Smooth muscle cell (in vitro differentiated cells): ENCODE measurements around the gene PIP. TPM values are rescaled to one million over a fixed set of nuclear protein-coding genes. Genes with fewer than 3 reads are reported as not detected.
"Not testable (repeated sequence)": the region's sequence is repeated elsewhere in the genome, so short reads cannot be mapped to it uniquely, and the experiment has no call there.

ENCODE experiments used
- DNase-seq: peaks from one replicate; lab custom pipeline; 2025; ENCODE audit not compliant: unreplicated experiment; lab: John Stamatoyannopoulos, UW
- H2AFZ ChIP-seq: fragments of 200-600 bp; sonication (generic); 2 replicates; pipeline ENCODE4 v1.6.0; 2016; ENCODE audit warnings: antibody characterized with exemption, low read depth, mild to moderate bottlenecking
- H3F3A ChIP-seq: fragments of 200-600 bp; sonication (generic); 2 replicates; pipeline ENCODE4 v1.6.0; 2017; ENCODE audit warnings: antibody characterized with exemption, low read depth
- H3K27ac ChIP-seq: fragments of 200-600 bp; sonication (generic); 2 replicates; pipeline ENCODE4 v1.5.1; 2016; ENCODE audit warnings: low read depth, mild to moderate bottlenecking
- H3K27me3 ChIP-seq: fragments of 200-600 bp; sonication (generic); 2 replicates; pipeline ENCODE4 v1.6.1; 2016; ENCODE audit warnings: low read depth, mild to moderate bottlenecking
- H3K36me3 ChIP-seq: fragments of 200-600 bp; sonication (generic); 2 replicates; pipeline ENCODE4 v1.5.1; 2016; ENCODE audit warnings: low read depth
- H3K4me1 ChIP-seq: fragments of 200-600 bp; sonication (generic); 2 replicates; pipeline ENCODE4 v1.5.1; 2016; ENCODE audit warnings: low read depth
- H3K4me2 ChIP-seq: fragments of 200-600 bp; sonication (generic); 2 replicates; pipeline ENCODE4 v1.6.0; 2016; ENCODE audit warnings: mild to moderate bottlenecking
- H3K4me3 ChIP-seq: fragments of 200-600 bp; sonication (generic); 2 replicates; pipeline ENCODE4 v1.5.1; 2016; ENCODE audit warnings: mild to moderate bottlenecking
- H3K79me2 ChIP-seq: fragments of 200-600 bp; sonication (generic); 2 replicates; pipeline ENCODE4 v1.6.0; 2016; ENCODE audit warnings: low read depth, mild to moderate bottlenecking
- H3K9ac ChIP-seq: fragments of 200-600 bp; sonication (generic); 2 replicates; pipeline ENCODE4 v1.6.0; 2016; ENCODE audit warnings: low read depth
- H3K9me3 ChIP-seq: fragments of 200-600 bp; sonication (generic); replicated peaks from 2 replicates; pipeline ENCODE4 v1.5.1; 2016; ENCODE audit warnings: low read depth
- H4K20me1 ChIP-seq: fragments of 200-600 bp; sonication (generic); 2 replicates; pipeline ENCODE4 v1.6.0; 2016; ENCODE audit warnings: low read depth
- CTCF ChIP-seq: fragments of 200-600 bp; sonication (generic); IDR thresholded peaks from 2 replicates; pipeline ENCODE4 v1.5.1; 2017; ENCODE audit warnings: borderline replicate concordance, mild to moderate bottlenecking, antibody characterized with exemption; ENCODE audit not compliant: insufficient read depth, poor library complexity, severe bottlenecking
- WGBS: methylation state at CpG from one replicate; pipeline ENCODE4 v1.1.7; 2016; ENCODE audit warnings: low lambda C conversion rate; 5-methylcytosine and 5-hydroxymethylcytosine counted together
- polyA plus RNA-seq: library from polyadenylated mRNA; unstranded; fragments of >200 nt; fragmentation: Nextera tagmentation; extraction: Ambion mirVana; gene quantifications from 2 replicates; pipeline ENCODE4 v1.2.1, GENCODE V29; 2016
- total RNA-seq: library from RNA; depleted of rRNA; stranded (reverse); fragments of >200 nt; gene quantifications from 2 replicates; pipeline ENCODE4 v1.2.3, GENCODE V29; 2014

The PIP gene
- total and polyA plus RNA-seq, 2 experiments from 2014 or later = not detected

- Histone ChIP-seq H3K27me3 (no peaks in the 10 kb centered on the region), H3K9ac (no peak overlapping the region), H2AFZ (no peak overlapping the region), H3K9me3 (peaks cover 11% of the 10 kb centered on the region), H3K36me3 (no peaks in the 10 kb centered on the region), H4K20me1 (no peaks in the 10 kb centered on the region), H3K79me2 (no peaks in the 10 kb centered on the region), H3F3A (no peaks in the 10 kb centered on the region), H3K4me2 (no peak overlapping the region), H3K27ac (no peak overlapping the region), H3K4me1 (no peaks in the 10 kb centered on the region), H3K4me3 (no peak overlapping the region)
- no peak for DNase-seq
- no peak for TF ChIP-seq CTCF
- WGBS = 85% methylated on average over 2 of the region's 2 CpGs
These were observed 35.7 kb upstream of the PIP start for GRCh38 chr7:143096146-143096545.

- not testable (repeated sequence) for H3K27ac ChIP-seq, H2AFZ ChIP-seq, H3K36me3 ChIP-seq, H3K9ac ChIP-seq, DNase-seq, H3K4me1 ChIP-seq, H3K4me2 ChIP-seq, H3K4me3 ChIP-seq, H4K20me1 ChIP-seq, H3F3A ChIP-seq, H3K79me2 ChIP-seq, H3K27me3 ChIP-seq
- H3K9me3 ChIP-seq = peaks cover 11% of the 10 kb centered on the region
- 87% methylated on average over 1 of the region's 1 CpG for WGBS
These were observed 32.3 kb upstream of the PIP start for GRCh38 chr7:143099579-143099978.

GRCh38 chr7:143104759-143105158, 27.1 kb upstream of the PIP start:
- no peak overlapping the region for H3K4me2 ChIP-seq
- H3K27ac ChIP-seq = no peak overlapping the region
- no peak for TF ChIP-seq CTCF
- no peak overlapping the region for H3K9ac ChIP-seq
- H4K20me1 ChIP-seq = no peaks in the 10 kb centered on the region
- peaks cover under 1% of the 10 kb centered on the region for H3K9me3 ChIP-seq
- no peaks in the 10 kb centered on the region for H3K79me2 ChIP-seq
- H3K4me3 ChIP-seq = no peak overlapping the region
- no peak for DNase-seq
- no peaks in the 10 kb centered on the region for H3K36me3 ChIP-seq
- H3K4me1 ChIP-seq = no peaks in the 10 kb centered on the region
- H3F3A ChIP-seq = no peaks in the 10 kb centered on the region
- no peaks in the 10 kb centered on the region for H3K27me3 ChIP-seq
- H2AFZ ChIP-seq = no peak overlapping the region

GRCh38 chr7:143108019-143108418, 23.9 kb upstream of the PIP start:
- DNase-seq, H3K4me1 ChIP-seq, H3K27ac ChIP-seq, H3K27me3 ChIP-seq, H3K36me3 ChIP-seq, H2AFZ ChIP-seq, H3K9me3 ChIP-seq, H3K9ac ChIP-seq, H3K4me2 ChIP-seq, H3K79me2 ChIP-seq, H3F3A ChIP-seq, H4K20me1 ChIP-seq, H3K4me3 ChIP-seq: not testable (repeated sequence)
- 91% methylated on average over 3 of the region's 3 CpGs for WGBS

GRCh38 chr7:143117395-143117794, 14.5 kb upstream of the PIP start:
- H3K4me2 ChIP-seq = no peak overlapping the region
- H3K79me2 ChIP-seq = no peaks in the 10 kb centered on the region
- no peak overlapping the region for H3K9ac ChIP-seq
- H3F3A ChIP-seq = no peaks in the 10 kb centered on the region
- DNase-seq = no peak
- no peaks in the 10 kb centered on the region for H3K27me3 ChIP-seq
- no peaks in the 10 kb centered on the region for H3K36me3 ChIP-seq
- TF ChIP-seq CTCF = no peak
- no peaks in the 10 kb centered on the region for H3K4me1 ChIP-seq
- no peaks in the 10 kb centered on the region for H3K9me3 ChIP-seq
- no peak overlapping the region for H2AFZ ChIP-seq
- no peak overlapping the region for H3K4me3 ChIP-seq
- 93% methylated on average over 3 of the region's 3 CpGs for WGBS
- H4K20me1 ChIP-seq = no peaks in the 10 kb centered on the region
- H3K27ac ChIP-seq = no peak overlapping the region
